Measurements from ENCODE around the gene HPS5. TPM values are rescaled to one million over a fixed set of nuclear protein-coding genes. Genes with fewer than 3 reads are reported as not detected.

The HPS5 gene
- total and polyA plus RNA-seq, 2 of the 13 experiments (the other 11 are each of a cell fraction or from before 2014, with no cell fraction given) = 6.6 to 25.5 TPM

GRCh38 chr11:18236664-18237356 lies 85.1 kb downstream of the HPS5 start, which contains the start of gene SAA4 (continued):
- TF ChIP-seq ZNF225 (CRISPR knock-in tag; IDR thresholded peaks at IDR 0.05) (no peak), SOX13 (IDR thresholded peaks at IDR 0.05) (no peak), SOX13 (CRISPR knock-in tag; conservative IDR thresholded peaks at IDR 0.05 in 1 of 2, IDR thresholded peaks at IDR 0.05 in 1 of 2) (peak in 1 of 2 experiments; percentile 73; a peak in 2 of 4 replicates), MZF1 (CRISPR knock-in tag; IDR thresholded peaks at IDR 0.05; ENCODE audit: borderline replicate concordance) (no peak), PPARG (CRISPR knock-in tag; conservative IDR thresholded peaks at IDR 0.05) (peak; percentile 64), AGO1 (IDR thresholded peaks at IDR 0.05; ENCODE audit: low read depth, low read length, poor library complexity, severe bottlenecking) (no peak), ZBTB34 (CRISPR knock-in tag; IDR thresholded peaks at IDR 0.05) (no peak), ZMAT5 (CRISPR knock-in tag; IDR thresholded peaks at IDR 0.05; ENCODE audit: borderline replicate concordance, low read depth) (no peak), ZBTB14 (CRISPR knock-in tag; IDR thresholded peaks at IDR 0.05) (no peak), ZNF18 (CRISPR knock-in tag; IDR thresholded peaks at IDR 0.05; ENCODE audit: insufficient replicate concordance) (no peak), ZSCAN12 (CRISPR knock-in tag; IDR thresholded peaks at IDR 0.05) (no peak), ZNF619 (CRISPR knock-in tag; IDR thresholded peaks at IDR 0.05) (no peak), THAP11 (CRISPR knock-in tag; IDR thresholded peaks at IDR 0.05) (peak; percentile 24; the same call in 1 of the 2 replicates), RBAK (CRISPR knock-in tag; IDR thresholded peaks at IDR 0.05) (no peak), ZEB1 (IDR thresholded peaks at IDR 0.05; ENCODE audit: insufficient replicate concordance, low read depth) (no peak), MTF1 (CRISPR knock-in tag; IDR thresholded peaks at IDR 0.05) (no peak), CSRNP1 (CRISPR knock-in tag; IDR thresholded peaks at IDR 0.05) (no peak), ZNF792 (CRISPR knock-in tag; IDR thresholded peaks at IDR 0.05) (no peak), TEAD3 (CRISPR knock-in tag; optimal IDR thresholded peaks at IDR 0.05; ENCODE audit: borderline replicate concordance) (peak; percentile 83), DBP (CRISPR knock-in tag; IDR thresholded peaks at IDR 0.05; ENCODE audit: not compliant biosample characterization) (no peak), CEBPB (IDR thresholded peaks at IDR 0.05; ENCODE audit: borderline replicate concordance, low read depth, low read length) (peak; percentile 82), GATAD2A (CRISPR knock-in tag; IDR thresholded peaks at IDR 0.05) (peak; percentile 92)
